IPS-18c (cell line): ENCODE measurements around the gene PLXDC2.
"Not testable (repeated sequence)": the region's sequence is repeated elsewhere in the genome, so short reads cannot be mapped to it uniquely, and the experiment has no call there.

ENCODE experiments used
- H3K4me3 ChIP-seq: 2 replicates; pipeline ENCODE4 v1.7.0; 2013; ENCODE audit warnings: low read depth, mild to moderate bottlenecking, low read length, moderate library complexity; ENCODE audit not compliant: insufficient read depth
- H3K9me3 ChIP-seq: one replicate; pipeline ENCODE4 v1.6.1; 2013; ENCODE audit warnings: mild to moderate bottlenecking, low read length, moderate library complexity; ENCODE audit not compliant: control insufficient read depth, insufficient read depth

The PLXDC2 gene

DNA sequence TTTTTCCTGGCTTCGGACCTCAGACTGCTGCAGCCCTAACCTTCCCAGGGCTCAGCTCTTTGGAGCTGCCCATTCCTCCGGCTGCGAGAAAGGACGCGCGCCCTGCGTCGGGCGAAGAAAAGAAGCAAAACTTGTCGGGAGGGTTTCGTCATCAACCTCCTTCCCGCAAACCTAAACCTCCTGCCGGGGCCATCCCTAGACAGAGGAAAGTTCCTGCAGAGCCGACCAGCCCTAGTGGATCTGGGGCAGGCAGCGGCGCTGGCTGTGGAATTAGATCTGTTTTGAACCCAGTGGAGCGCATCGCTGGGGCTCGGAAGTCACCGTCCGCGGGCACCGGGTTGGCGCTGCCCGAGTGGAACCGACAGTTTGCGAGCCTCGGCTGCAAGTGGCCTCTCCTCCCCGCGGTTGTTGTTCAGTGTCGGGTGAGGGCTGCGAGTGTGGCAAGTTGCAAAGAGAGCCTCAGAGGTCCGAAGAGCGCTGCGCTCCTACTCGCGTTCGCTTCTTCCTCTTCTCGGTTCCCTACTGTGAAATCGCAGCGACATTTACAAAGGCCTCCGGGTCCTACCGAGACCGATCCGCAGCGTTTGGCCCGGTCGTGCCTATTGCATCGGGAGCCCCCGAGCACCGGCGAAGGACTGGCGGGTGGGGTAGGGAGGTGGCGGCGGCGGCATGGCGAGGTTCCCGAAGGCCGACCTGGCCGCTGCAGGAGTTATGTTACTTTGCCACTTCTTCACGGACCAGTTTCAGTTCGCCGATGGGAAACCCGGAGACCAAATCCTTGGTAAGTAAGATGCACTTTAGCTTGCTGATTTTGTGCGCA is at the start of gene PLXDC2:
Gene PLXDC2, plus strand, starts transcription at position 22 of the 820 bp plus-strand sequence.
- H3K9me3 ChIP-seq, result no peaks in the 10 kb centered on the region
- peak within 1 kb of the TSS; percentile 91 for H3K4me3 ChIP-seq

DNA sequence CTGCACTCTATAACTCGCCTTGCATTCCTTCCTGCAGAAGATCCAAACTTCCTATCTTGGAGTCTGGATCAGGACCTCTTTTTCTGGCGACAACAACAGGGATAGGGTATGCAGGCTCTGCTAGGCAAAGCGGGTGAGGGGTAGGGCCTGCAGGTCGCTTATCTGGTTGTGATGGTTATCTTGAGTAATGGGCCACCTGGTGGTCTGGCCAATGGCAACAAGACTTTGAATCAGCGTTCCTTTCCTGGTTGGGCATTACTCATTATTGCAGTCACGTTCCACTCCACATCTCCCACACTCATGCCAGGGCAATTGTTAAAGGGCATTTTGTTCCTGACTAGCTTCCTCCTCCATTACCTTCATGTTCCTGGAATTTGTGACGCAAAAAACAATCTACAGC is 48.4 kb upstream of the PLXDC2 start:
- no peak overlapping the region for H3K4me3 ChIP-seq
- H3K9me3 ChIP-seq, result no peaks in the 10 kb centered on the region

DNA sequence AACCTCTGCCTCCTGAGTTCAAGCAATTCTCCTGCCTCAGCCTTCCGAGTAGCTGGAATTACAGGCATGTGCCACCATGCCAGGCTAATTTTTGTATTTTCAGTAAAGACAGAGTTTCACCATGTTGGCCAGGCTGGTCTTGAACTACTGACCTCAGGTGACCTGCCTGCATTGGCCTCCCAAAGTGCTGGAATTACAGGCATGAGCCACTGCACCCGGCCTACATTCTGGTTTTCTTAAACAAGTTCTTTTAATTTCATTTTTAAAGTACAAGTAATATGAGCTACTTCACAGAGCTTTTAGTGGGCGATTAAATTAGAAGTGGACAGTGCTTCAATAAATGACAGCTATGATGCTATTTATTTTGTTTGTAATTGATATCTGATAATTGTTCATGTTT is 46.4 kb upstream of the PLXDC2 start:
- not testable (repeated sequence) for H3K9me3 ChIP-seq, H3K4me3 ChIP-seq

DNA sequence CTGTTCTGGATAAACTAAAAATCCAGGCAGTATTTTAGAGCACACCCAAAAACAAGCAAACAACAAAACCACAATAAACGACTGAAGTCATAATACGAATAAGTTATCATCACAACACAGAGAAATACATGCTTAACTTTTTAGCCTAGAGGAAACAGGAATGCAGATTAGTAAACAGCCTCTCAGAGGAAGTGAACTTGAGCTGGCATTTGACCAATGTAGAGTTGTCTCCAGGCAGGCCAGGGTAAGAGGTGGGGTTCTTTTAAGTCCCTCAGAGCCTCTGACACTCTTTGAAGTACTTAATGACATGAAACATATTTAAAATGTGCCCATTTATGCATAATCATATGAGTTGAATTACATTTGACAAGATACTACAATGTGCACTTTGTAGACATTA is 43.3 kb upstream of the PLXDC2 start:
- no peak overlapping the region for H3K4me3 ChIP-seq
- no peaks in the 10 kb centered on the region for H3K9me3 ChIP-seq

DNA sequence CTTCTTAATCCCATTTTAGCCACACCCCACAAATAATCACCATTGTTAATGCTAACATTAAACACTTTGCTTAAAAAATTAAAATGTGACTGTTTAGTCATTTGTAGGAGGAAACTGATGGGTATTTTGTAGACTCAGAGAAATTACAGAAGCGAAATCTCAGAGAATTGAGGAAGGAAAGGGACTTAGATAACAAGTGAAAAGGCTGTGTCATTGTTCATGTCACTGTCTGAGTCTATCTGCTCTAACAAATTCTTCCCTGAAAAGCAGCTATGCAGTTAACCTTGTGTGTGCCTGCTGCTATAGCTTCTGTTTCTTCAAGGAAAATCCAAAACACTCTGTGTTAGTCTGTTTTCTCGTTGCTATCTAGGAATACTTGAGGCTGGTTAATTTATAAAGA is 40.9 kb upstream of the PLXDC2 start:
- H3K9me3 ChIP-seq, result no peaks in the 10 kb centered on the region
- H3K4me3 ChIP-seq, result no peak overlapping the region

DNA sequence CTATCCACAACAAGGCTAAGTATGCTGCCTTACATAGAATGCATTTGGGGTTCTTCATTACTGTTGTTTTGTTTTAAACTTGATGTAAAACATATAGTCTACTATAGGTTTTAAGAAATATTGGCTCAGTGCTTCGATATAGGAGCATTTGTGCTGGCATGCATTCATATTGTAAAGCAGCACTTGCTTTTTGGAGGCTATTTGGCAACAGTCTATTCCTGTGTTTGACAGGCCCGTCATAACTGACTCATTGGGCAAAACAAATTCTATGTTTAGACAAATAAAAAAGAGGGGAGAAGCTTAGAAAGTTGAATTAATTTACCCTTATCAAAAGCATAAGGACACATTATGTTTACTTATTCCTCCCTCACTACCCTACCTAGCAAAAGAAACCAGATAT is 38.4 kb upstream of the PLXDC2 start:
- no peak overlapping the region for H3K4me3 ChIP-seq
- no peaks in the 10 kb centered on the region for H3K9me3 ChIP-seq

DNA sequence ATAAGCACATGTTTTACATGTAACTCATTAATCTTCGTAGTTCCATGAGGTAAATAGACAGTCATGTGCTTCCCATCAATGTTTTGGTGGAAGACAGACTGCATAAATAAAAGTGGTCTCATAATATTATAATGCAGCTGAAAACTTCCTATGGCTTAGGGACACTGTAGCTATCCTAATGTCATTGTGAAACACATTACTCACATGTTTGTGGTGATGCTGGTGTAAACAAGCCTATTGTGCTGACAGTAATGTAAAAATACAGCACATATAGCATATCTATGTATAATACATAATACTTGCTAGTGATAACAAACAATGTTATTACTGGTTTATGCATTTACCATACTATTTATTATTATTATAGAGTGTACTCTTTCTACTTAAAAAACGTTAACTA is 37.2 kb upstream of the PLXDC2 start:
- no peaks in the 10 kb centered on the region for H3K9me3 ChIP-seq
- H3K4me3 ChIP-seq, result no peak overlapping the region

DNA sequence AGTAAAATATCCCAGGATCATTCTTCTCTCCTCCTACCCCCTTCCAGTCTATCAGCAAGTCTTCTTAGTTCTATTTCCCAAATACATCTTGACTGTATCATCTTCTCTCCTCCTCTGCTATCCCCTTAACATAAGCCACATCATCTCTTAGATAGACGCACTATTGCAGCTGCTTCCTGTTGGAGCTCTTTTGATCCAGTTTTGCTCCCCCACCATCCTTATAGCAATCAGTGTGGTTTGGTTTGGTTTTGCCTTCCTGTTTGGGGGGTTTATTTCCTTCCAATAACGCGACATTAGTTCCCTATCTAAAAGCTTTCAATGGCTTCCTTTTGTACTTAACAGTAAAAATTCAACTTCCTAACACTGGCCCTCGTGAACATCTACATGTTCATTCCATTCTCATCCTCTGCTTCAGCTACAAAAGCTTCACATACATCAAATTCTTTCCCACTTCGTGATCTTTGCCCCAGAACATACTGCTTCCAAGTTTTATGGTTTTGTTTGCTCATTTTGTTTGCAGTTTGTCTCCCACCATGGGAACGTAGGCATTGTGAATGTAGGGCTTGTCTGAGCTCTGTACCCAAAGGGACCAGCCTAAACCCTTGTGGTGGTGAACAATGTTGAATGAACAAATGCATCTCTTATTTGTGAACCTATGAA is 33.7 kb upstream of the PLXDC2 start:
- H3K9me3 ChIP-seq, result no peaks in the 10 kb centered on the region
- H3K4me3 ChIP-seq, result no peak overlapping the region

DNA sequence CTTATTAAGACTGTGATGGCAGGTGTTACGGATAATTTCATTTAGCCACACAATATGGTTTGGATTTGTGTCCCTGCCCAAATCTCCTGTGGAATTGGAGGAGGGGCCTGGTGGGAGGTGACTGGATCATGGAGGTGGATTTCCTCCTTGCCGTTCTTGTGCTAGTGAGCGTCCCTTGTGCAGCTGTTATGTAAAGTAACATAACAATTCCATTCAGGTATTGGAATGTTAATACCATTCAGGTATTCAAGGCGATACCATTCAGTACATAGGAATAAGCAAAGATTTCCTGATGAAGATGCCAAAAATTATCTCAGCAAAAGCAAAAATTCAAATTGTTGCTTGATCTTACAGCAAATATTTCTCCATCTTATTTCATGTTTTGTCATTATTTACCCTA is 32.5 kb upstream of the PLXDC2 start:
- Histone ChIP-seq H3K4me3 (no peak overlapping the region), H3K9me3 (no peaks in the 10 kb centered on the region)

DNA sequence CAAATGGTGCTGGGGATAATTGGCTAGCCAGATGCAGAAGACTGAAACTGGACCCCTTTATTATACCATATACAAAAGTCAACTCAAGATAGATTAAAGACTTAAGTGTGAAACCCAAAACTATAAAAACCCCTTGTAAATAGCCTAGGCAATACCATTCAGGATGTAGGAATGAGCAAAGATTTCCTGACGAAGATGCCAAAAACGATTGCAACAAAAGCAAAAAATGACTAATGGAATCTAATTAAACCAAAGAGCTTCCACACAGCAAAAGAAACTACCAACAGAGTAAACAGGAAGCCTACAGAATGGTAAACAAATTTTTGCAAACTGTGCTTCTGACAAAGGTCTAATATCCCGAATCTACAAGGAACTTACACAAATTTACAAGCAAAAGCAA is 30.9 kb upstream of the PLXDC2 start:
- no peaks in the 10 kb centered on the region for H3K9me3 ChIP-seq
- H3K4me3 ChIP-seq, result no peak overlapping the region

DNA sequence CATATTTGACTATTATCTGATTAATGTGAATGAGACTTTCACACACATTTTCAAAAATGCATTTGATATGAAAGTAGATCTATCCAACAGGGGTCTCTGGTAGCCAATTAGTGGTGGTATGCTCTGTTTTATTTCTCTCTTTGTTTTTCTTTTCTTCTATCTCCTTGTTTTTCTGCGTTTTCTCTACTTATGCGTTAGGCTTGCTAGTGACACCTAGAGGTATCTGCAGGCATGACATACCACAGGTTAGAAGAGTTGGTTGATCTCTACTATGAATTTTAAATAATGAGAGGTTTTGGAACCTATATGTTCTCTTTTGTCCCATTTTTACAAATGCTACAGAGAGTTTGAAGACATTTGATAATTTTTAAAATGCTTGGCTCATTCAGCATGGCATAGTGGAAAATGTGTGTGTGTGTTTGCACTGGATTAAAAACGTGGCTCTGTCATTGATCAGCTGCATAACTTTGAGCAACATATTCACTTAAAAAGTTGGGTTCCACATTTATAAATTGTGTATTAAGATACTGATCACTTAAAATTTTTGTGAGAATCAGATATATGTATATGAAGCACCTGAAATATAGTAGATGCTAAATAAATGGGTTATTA is 28.1 kb upstream of the PLXDC2 start:
- Histone ChIP-seq H3K4me3 (no peak overlapping the region), H3K9me3 (no peaks in the 10 kb centered on the region)

DNA sequence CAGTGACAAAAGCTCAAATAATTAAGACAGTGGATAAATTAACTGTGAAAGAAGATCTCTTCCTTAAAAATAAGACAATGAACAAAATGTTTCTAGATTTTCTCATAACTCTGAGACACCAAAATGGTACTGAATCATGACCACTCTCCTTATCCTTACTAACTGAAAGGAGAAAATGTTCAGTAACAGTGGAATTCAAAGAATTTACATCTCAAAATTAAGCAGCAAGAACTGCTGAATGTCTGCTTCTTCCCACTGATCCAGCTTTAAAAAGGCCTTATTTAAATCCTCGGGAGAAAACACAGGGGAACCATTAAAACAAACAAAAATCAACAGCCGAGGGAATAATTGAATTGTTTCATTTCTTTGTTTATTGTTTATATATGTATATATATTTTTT is 27.3 kb upstream of the PLXDC2 start:
- Histone ChIP-seq H3K4me3 (no peak overlapping the region), H3K9me3 (no peaks in the 10 kb centered on the region)

DNA sequence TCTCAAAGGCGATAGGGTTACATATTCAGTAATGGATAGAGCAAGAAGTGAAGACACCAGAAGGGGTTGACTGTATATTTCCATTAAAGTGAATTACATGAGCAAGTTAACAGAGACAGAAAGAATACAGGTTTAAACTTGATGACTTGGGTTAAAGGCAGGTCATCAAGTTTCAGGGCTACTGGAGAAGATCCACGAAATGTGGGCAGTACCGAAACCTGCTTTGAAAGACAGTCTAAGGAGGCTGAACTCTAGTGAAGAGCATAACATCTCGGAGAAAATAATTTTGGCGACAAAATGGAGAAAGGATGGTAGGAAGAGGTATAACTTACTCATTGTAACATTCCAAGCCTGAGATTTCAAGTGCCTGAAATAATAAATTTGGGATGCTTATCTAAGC is 26.6 kb upstream of the PLXDC2 start:
- no peak overlapping the region for H3K4me3 ChIP-seq
- no peaks in the 10 kb centered on the region for H3K9me3 ChIP-seq

DNA sequence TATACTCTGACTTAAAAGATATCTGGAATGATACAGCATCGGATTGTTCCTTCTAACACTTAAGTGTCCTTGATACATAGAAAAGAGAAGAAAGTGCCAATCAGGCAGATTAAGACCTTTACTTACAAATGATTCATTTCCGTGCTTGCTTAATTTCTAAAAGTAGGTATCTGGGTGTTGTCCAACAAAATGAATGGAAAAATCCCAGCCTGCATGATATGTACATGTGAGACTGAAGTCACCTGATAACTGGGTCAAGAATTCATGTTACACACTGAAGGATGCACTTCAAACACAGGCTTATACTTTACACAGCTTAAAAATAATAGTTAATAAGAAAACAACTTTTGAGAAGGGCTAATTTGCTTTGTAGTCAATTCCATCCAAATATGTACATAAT is 25.2 kb upstream of the PLXDC2 start:
- H3K9me3 ChIP-seq, result no peaks in the 10 kb centered on the region
- H3K4me3 ChIP-seq, result no peak overlapping the region

DNA sequence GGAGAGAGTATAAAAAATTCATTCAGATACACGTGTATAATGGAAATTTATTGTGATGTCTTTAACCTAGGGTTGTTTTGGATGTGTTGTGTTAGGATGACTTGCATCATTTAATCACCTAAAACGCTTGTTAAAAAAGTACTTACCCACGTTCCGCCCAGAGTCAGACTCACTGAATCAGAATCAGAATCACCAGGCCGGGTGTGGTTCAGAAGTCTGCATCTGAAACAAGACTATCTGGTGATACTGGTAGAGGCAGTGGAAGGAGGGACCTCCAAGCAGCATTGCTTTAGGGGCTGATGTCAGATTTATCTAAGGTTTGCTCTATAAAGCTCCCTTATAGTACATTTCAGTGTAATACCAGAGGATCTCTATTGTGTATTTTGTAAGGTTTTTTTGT is 20.5 kb upstream of the PLXDC2 start:
- H3K4me3 ChIP-seq, result no peak overlapping the region

DNA sequence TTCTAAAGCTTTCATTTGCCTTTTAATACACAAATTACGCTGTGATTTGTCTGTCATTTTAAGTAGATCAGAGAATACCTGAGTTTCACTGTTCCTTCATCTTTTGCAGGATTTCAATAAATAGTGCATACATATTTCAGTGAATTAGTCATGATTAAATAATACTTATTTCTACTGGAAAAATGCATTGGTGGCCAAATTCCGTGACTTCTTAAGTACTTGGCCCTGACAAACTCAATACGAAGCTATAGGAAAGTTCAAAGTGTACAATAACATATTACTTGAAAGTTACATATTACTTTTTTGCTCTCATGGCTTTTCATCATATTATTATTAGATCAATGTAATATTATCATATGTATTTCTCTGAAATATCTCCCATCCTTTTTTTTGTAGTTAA is 16.1 kb upstream of the PLXDC2 start:
- Histone ChIP-seq H3K9me3 (no peaks in the 10 kb centered on the region), H3K4me3 (no peak overlapping the region)

More for the DNA sequence above, 20.5 kb upstream of the PLXDC2 start:
- no peaks in the 10 kb centered on the region for H3K9me3 ChIP-seq

DNA sequence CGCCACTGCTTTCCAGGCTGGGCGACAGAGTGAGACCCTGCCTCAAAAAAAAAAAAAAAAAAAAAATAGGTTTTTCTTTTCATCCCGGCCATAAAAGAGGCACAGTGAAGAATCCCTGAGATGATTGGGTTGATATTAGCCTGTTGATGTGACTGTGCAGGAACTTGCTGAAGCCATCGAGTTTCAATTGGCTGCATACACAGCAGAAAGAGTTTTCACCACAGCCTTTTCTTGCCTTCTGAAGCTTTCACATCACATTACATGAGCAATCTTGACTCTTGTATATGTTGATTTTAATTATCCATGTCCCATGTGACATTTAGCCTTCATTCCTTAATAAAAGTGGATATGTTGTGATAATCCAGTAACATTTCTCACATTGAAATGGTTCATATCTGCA is 14.9 kb upstream of the PLXDC2 start:
- Histone ChIP-seq H3K4me3 (no peak overlapping the region), H3K9me3 (no peaks in the 10 kb centered on the region)

DNA sequence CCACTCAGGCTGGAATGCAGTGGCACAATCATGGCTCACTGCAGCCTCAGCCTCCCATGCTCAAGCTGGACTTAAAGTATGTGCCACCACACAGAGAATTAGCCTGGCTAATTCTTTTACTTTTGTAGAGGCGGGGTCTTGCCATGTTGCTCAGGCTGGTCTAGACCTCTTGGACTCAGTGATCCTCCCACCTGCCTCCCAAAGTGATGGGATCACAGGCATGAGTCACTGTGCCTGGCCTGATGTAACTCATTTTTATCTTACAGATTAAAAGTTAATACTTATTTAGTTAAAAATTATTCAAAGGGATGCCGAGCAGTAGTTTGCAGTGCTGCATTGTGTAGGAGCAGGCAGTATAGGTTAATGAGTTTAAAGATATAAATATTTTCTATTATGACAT is 12.6 kb upstream of the PLXDC2 start:
- no peak overlapping the region for H3K4me3 ChIP-seq
- no peaks in the 10 kb centered on the region for H3K9me3 ChIP-seq
